IPS-NIHi7 (cell line): ENCODE results near the gene PER1.
"Not testable (repeated sequence)": the region's sequence is repeated elsewhere in the genome, so short reads cannot be mapped to it uniquely, and the experiment has no call there.

Experiments used
- DNase-seq: peaks from one replicate; pipeline ENCODE4 v3.0.0; 2012; ENCODE audit warnings: mixed read lengths; ENCODE audit errors: extremely low spot score

PER1 gene

DNA sequence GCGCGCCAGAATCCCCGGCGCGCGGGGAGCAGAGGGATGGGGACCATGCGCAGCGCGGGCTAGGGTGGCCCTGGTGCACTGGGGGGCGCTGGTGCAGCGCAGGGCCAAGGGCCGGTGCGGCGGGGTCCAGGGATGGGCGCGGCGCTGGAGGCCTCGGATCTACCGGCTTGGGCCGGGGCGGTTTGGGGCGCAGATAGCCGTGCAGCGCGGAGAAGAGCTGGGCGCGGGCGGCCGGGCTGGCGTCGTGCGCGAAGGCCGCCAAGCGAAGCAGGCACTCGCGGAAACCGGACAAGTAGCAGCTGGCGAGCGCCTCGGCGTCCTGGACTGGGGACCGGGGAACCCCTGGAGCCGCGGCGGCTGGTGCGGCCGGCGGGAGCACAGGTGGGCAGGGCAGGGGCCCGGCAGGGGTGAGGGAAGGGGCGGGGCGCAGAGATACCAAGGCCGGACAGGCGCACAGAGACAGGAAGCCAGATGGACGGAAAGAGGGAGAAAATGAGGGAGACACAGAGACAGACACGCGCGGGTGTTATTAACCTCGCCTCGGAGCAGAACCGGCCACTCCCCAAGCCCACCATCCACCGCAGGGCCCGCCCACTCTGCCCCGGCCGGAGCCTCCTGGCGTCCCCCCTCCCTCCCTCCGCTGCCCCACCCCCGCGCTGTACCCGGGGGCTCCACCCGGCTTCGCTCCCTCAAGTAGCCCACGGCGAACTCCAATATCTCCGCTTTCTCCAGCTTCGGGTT lies 30.4 kb downstream of the PER1 start:
- DNase-seq: peak; percentile 67

DNA sequence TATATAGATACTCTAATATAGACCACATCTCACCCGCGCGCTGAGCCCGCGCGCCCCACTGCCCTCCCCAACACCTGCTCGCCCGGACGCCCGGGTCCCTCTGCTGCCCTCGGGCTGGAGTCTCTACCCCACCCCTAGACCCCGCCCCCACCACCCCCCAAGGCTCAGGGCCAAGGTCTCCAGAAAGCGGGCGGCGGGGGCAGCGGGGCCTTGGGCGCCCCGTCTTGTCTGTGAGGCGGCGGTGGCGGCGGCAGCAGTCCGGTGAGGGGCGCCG lies 30.9 kb downstream of the PER1 start:
- DNase-seq: no peak

DNA sequence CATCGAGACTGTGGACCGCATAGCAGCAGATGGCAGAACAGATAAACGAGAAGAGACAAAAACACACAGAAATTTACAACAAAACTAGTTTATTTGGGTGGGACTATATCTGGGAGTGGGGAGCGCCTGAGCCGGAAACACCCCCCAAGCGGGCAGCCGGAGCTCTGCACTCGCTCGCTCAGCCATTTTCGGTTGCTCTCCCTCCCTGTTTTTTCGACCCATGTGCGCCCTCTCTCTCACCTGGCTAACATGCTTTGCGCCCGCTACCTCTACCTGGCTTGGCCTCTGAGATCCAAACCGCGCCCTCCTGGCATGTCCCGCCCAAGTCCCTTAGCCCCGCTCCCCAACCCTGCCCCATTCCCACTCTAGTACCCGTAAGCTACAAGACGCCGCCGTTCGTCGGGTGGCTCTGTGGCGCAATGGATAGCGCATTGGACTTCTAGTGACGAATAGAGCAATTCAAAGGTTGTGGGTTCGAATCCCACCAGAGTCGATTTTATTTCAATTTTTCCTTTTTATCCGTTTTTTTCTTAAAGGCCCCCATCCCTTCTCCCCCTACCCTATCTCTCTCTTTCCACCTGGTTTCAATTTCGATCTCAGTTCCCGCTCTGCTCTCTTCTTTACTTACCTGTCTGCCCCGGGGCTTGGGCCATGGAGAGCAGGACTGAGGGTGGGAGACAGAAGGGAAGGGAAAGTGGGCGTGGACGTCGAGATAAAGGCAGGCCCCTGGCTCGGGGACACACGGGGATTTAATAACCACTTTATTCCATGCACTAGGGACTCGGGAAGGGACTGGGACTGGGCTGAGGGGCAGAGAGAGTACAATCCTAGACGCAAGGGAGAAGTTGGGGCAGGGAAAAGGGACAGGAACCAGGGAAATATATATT lies 31.4 kb downstream of the PER1 start:
- DNase-seq: peak; percentile 45

DNA sequence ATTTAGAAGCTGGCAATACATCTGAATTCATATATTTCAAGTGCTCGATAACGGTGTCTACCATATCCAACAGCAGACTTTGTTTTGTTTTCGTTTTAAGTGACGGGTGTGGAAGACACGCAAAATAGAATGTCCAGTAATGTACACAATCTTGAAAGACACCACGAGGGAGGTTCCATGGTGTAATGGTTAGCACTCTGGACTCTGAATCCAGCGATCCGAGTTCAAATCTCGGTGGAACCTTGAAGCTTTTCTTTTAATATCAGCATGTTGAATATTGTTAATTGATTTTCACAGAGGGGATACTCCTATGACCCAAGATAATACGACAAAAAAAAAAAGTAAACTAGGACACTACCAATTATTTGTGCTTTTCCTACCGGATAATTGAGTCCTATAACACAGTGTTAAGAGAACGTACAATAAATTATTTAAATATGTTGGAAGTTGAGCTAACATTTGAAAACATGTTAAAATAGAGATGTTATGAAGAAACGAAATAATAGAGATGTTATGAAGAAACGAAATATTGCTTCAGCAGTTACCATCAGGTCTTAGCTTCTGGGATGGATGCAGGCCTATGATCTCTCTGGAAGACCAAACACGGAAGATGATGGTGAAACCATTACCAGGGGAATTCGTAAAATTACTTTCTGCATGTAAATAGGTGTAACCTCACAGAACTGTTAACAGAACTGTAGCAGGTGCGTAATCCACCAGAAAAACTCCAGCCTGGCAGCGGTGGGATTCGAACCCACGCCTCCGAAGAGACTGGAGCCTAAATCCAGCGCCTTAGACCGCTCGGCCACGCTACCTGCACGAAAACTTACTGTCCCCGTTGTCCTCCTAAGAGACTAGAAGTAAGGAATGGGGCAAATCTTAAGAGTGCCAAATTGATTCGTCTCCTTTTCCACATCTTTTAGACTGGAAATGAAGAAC lies 32.4 kb downstream of the PER1 start:
- DNase-seq: no peak

DNA sequence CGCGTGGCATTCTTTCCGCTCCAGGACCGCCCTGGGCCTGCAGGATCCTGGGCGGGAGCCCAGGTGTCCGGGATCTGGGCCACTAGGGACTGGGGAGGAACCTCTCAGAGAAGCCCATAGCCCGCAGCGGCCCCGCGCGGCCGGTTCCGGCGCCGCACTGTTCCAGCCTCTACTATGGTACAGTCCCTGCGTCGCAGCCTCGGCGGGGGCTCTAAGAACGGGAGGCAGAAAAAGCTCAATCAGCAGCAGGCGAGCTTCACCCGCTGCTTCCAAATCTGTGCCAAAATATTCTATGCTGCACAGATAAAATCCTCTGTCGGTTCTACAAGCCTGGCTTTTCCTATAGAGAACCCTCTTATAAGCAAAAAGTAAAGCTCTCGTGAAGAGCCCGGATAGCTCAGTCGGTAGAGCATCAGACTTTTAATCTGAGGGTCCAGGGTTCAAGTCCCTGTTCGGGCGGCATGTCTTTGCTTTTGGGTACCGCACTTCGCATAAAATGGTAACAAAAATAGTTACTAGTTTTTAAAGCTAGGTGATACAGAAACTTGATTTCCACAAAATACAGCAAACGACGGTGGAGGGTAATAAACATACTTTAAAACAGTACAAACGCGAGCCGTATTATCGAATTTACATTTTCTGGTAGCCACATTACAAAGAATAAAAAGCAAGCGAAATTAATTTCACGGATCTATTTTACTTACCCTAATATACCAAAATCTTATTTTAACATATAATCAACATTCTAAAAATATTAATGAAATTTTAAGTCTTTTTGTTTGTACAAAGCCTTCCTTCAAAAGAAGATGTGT lies 33.2 kb downstream of the PER1 start:
- peak; percentile 78 for DNase-seq

DNA sequence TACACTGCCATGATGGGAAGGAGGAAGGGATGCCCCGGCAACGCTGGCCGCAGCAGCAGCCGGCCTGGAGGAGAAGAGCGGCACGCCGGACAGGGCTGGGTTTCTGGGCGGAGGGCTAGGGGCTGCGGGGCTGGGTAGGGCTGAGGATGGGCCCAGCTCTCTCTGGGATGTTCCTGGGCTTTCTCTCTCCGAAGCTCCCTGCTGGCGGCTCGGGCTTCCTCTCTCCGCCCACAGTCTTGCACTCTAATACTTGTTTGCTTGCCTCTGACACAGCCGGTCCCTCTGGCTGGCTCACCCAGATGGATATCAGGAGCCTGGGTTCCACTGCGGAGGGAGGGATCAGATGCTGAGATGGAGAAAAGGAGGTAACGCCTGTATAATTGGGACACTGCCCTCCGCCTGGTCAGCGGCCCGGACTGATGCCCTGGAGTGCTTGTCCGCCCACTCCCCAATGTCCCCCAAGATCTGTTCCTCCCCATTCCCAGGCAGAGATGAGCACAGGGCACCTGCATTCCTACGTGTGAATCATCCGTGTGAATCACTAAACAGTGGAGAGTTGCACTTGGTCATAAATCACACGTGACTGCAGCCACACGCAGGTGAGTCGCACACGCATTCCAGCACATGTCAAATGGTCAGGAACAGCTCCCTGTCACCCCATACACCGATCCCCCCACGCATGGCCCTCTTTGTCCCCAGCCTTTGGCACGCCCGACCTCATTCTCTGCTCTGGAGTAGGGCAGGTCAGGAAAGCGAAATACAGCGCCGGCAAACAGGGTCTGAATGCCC lies 34.0 kb downstream of the PER1 start, which contains the start of gene ALOXE3:
ALOXE3 (minus strand) TSS at position 535 of the 789 bp plus-strand sequence; CDS start at position 11, 524 bp downstream.
- peak; percentile 48 for DNase-seq

DNA sequence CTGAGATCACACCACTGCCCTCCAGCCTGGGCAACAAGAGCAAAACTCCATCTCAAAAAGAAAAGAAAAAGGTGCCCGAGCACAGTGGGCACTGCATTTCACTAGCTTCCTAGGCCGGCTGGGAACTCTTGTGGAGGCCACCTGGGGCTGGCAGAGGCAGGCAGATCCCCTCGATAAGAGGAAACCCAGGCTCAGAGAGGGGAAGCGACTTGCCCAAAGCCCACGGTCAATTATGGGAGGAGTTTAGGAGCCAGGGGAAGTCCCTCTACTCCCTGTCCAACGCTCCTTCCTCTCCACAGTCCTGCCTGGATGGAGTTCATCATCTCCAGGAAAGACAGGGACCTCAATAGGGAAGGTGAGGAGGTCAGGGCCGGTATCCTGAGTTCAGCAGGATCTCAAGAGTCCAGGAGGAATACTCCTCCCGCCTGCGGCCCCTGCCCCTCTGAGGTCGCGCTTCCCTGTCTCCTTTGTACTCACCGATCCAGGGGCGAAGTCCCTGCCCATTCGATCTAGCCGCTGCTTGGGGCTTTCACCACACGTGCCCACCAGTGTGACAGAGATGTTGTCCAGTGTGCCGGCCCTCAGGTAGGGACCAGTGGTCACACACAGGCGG lies 34.7 kb downstream of the PER1 start:
- DNase-seq: no peak

DNA sequence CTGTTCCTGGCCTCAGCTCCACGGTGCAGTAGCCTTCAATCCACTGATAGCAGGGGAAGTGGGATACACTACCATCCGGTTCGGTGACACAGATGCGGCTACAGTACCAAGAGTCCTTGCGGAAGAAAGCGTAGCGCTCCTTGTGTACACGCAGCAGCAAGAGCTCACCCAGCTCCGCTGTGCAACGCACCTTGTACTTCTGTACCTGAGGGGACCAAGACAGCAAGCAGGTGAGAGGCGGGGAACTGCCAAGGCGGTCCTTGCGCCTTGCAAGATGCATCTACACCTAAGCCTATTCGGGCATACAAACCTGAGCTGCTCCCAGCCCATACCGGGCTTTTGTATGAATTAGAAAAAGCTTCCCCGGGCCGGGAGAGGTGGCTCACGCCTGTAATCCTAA lies 35.4 kb downstream of the PER1 start:
- DNase-seq: no peak

DNA sequence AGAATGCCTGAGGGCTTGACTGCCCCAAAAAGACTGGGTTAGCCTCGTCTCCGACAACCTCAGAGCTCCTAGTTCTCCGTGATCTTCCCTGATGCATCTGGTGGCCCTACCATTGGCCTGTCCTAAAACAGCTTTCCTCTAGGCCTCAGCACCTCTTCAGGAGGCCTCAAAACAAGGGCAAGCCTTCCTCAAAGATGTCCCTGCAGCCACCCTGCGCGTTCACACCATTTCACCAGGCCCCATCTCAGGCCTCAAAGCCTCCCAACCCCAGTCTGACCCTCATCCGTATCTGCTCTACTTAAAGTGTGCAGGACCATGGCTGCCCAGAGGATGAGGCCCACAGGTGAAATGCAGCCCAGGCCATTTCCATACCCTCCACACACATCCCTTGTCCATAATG lies 41.3 kb downstream of the PER1 start:
- DNase-seq: no peak

DNA sequence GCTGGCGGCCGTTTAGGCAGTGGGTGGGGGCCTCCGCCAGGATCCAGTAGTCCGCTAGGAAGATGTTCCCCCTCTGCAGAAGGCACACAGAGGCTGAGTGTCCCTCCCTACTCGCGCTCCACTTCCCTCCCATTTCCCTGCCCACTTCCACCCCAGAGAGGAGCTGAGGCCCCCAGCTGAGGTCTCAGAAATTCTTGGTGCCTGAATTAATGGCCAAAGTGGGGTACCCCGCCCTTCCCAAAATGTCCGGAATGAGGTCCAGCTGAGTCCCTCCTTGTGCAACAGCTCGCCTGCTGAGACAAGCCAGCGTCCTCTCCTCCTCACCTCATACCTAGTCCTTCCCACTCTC lies 41.8 kb downstream of the PER1 start:
- DNase-seq: no peak

DNA sequence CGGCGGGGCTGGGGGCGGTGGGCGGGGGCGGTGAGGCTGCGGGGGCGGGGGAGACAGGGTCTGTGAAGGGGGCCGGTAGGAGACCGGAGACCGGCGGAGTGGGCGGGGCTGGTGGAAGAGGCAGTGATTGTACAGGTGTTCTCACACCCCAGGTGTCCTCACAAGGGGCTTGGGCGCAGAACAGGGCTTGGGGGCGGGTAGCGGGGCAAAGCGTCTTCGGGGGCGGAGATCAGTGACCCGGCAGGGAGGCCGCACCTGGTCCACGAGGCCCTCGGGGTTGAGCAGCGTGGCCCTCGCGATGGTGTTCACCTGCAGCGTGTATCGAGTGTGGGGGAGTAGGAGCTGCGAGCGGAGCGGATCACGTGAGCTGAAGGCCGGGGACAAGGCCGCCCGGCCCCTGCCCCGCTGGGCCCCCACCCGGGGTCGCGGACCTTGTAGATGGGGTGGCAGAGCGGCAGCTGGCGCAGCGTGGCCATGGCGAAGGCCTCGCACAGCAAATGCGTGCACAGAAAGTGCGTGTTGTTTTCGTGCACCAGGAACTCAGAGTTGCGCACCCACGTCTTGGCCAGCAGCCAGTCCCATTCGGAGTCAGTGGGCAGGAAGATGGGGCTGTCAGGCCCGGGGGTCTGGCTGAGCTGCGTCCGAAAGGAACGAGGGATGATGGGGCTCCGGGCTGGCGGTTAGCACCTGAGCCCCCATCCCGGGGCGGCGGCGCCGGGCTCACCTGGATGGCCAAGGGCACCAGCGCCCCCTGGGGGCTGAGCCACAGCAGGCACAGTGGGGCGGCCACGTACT lies 42.3 kb downstream of the PER1 start:
- peak; percentile 87 for DNase-seq

DNA sequence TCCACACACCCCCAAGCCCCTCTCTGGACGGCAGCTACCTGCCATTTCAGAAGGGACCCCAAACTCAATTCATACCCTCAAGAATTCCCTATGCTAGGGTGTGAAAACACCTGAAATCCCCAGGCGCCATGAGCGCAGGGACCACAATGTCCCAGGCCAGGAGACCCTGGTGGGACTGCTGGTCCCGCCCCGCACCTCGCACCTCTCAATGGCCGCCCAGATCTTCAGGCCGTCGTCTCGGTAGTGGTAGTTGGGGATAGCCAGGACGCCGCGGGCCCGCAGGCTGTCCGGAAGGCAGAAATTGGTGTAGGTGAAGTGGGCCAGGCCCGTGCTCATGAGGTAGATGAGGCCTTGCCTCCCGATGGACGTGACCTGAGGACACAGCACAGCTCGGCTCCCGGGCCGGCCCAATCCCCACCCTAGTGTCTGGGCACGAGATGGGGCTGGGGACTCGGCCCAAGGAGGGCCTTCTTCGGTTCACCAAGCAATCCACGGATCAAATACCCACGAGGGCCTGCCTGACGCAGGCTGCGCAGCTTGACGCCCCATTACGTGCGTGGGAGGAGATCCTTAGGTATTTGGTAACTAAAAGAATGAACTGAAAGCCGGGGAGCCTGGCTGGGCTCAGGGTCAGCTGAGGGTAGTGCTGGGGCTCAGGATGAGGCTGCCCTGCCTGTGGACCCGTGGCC lies 43.1 kb downstream of the PER1 start:
- no peak for DNase-seq

DNA sequence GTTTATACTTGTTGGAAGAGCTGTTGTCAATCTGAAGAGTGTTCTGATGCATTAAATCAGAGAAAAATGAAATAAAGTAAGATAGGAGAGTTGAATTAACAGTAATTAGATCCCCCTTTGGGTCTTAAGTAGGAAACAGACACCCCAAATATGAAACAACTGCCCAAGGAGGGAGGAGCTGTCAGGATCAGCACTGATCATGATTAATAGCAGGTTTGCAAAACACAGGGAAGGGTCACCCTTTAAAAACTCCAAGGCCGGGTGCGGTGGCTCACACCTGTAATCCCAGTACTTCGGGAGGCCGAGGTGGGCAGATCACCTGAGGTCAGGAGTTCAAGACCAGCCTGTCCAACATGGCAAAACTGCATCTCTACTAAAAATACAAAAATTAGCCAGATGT lies 45.2 kb downstream of the PER1 start:
- not testable (repeated sequence) for DNase-seq

DNA sequence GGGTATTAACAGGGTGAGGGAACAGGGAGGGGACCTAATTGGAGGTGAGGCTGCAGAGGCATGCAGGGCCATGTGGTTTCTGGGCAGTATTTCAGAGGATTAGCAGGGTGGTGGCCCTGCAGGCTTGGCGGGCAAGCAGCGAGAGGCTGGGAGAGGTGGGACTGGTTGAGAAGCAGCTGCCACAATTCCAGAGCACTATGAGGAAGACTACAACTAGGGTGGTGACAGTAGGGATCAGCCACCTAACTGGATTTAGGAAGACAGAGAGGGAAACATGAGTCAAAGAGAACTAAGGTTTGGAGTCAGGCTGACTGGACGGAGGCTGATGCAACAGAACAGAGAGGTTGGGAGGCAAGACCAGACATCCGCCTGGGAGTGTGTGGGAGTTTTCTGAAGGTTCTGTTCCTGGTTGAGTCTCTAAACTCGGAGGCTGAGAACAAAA lies 46.2 kb downstream of the PER1 start:
- DNase-seq: no peak

DNA sequence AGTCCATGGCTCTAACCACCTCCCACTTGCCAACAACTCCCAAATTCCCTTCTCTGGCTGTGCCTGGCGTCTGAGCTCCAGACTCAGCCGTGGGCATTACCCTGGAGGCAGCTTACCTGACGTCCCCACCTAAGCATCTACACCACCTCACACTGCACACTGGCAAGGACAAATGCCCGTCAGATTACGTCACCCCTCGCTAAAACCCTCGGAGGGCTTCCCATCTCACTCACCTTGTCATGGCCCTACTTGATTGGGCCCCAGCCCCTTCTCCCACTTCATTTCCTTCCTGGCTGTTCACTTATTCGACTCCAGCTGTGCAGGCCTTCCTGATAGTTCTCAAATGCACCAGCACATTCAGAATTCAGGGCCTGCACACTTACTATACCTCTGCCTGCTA lies 47.3 kb downstream of the PER1 start:
- DNase-seq: no peak

DNA sequence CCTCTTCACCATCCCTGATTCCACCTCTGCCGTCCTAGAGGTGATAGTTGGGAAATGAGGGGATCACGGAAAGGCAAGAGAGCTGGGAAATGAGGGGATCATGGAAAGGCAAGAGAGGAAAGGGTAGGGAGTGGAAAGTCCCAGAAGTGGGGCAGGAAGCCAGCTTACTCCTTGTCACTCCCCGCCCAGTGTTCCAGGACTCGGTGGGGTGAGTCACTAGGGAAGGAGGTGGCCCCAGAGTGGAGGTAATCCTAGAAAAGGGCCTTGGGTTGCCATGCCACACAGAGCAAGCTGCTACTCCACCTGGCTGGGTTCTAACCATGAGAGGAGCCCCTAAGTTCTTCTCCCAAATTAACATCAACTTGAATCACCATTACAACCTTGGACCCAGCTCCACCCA lies 48.7 kb downstream of the PER1 start:
- no peak for DNase-seq

DNA sequence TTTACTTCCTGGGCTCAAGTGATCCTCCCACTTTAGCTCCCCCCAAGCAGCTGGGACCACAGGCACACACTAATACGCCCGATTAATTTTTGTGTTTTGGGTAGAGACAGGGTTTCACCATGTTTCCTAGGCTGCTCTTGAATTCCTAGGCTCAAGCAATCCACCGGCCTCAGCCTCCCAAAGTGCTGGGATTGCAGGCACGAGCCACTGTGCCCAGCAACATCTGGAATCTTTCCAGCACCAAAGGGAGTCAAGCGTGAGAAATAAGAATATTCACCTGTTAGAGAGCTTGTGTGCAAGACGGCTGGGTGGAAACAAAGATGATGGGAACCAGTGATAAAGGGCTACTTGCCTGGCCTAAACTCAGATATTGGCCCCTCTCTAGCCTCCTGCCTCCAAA lies 50.5 kb downstream of the PER1 start:
- DNase-seq: no peak

DNA sequence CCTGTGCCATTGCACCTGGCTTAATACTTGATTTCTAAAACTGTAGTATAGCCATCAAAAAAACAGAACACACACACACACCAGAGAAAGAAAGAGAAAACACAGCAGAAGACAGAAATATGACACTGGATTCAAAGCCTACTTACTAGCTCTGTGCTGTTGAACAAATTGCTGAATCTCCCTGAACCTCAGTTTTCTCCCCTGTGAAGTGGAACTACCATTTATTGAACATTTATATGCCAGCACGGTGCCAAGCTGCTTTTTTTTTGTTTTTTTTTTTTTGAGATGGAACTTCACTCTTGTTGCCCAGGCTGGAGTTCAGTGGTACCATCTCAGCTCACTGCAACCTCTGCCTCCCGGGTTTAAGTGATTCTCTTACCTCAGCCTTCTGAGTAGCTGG lies 51.4 kb downstream of the PER1 start:
- no peak for DNase-seq

DNA sequence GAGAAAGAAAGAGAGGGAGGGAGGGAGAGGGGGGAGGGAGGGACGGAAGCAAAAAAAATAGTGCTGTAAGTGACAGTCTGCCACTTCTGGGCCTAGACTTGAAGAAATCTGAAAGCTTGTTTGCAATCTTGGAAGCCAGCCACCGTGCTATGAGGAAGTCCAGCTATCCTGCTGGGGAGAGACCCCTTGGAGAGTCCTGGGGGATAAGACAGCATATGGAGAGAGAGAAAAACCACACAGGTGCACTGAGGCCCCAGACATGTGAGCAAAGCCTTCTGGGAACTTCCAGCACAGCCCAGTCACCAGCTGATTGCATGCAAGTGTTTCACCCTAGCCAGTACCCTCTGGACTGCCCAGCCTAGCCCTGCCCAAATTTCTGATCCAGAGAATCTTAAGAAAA lies 52.1 kb downstream of the PER1 start:
- DNase-seq: no peak
